GM13976 (cell line): ENCODE measurements around the gene LPIN3.

Experiments
- DNase-seq: peaks from one replicate; pipeline ENCODE4 v3.0.0; 2012; ENCODE audit warnings: low spot score
- CTCF ChIP-seq: IDR thresholded peaks from 2 replicates; pipeline ENCODE4 v1.5.1; 2012; ENCODE audit warnings: borderline replicate concordance, mild to moderate bottlenecking; ENCODE audit not compliant: insufficient read depth; ENCODE audit errors: extremely low read depth, missing control alignments, control extremely low read depth
- in situ Hi-C: fragments of 300-500 bp; cut with MboI; formaldehyde crosslinking; loops from one replicate; pipeline ENCODE4 v1.12.0; 2022; ENCODE audit warnings: low sequenced_read_pairs, mixed read lengths, inconsistent platforms; ENCODE audit not compliant: unreplicated experiment

LPIN3 gene

GRCh38 chr20:41334036-41334435, 6.6 kb upstream of the LPIN3 start:
- DNase-seq, result no peak
- in situ Hi-C loops, result no loop called here
- TF ChIP-seq CTCF, result no peak

GRCh38 chr20:41334443-41335421, 5.9 kb upstream of the LPIN3 start:
- no peak for TF ChIP-seq CTCF
- in situ Hi-C loops, result loop anchor here (5.0 kb wide), 1 partner anchor 162 kb away; no protein-coding TSS in a partner anchor
- no peak for DNase-seq

- in situ Hi-C loops, result loop anchor here (5.0 kb wide), 1 partner anchor 163 kb away; no protein-coding TSS in a partner anchor
- TF ChIP-seq CTCF, result no peak
- DNase-seq, result no peak
These were observed 5.0 kb upstream of the LPIN3 start for GRCh38 chr20:41335591-41335990.

- no peak for TF ChIP-seq CTCF
- in situ Hi-C loops, result loop anchor here (5.0 kb wide), 1 partner anchor 165 kb away; no protein-coding TSS in a partner anchor
These were observed 3.7 kb upstream of the LPIN3 start for GRCh38 chr20:41336711-41337492.

GRCh38 chr20:41339957-41340326, 679 bp upstream of the LPIN3 start:
- in situ Hi-C loops, result loop anchor here (5.0 to 10.0 kb wide), 2 partner anchors 168 to 365 kb away; no protein-coding TSS in a partner anchor
- DNase-seq, result peak; percentile 91
- peak; percentile 96 for TF ChIP-seq CTCF

More at GRCh38 chr20:41336711-41337492, 3.7 kb upstream of the LPIN3 start:
- DNase-seq, result no peak
